T-helper 17 cell (primary cell): Measurements from ENCODE around the gene FBXO42. TPM values are rescaled to one million over a fixed set of nuclear protein-coding genes. Genes with fewer than 3 reads are reported as not detected.

Experiments
- ATAC-seq: fragments of 150-1000 bp; cut with Tn5 transposase; 2 replicates; pipeline ENCODE4 v1.10.0; 2021; ENCODE audit warnings: mild to moderate bottlenecking, moderate library complexity
- DNase-seq, 3 donors: peaks; one replicate each; pipeline versions ENCODE4 v3.0.0 to v3.0.0-alpha.2; 2020 to 2021
- H3K9me3 ChIP-seq: one replicate; pipeline ENCODE4 v1.7.0; 2013; ENCODE audit warnings: low read length, mild to moderate bottlenecking; ENCODE audit not compliant: control insufficient read depth, poor library complexity, severe bottlenecking
- H3K27ac Mint-ChIP-seq: one replicate; pipeline ENCODE4 v1.8.0; 2022; ENCODE audit warnings: mild to moderate bottlenecking, moderate library complexity, mixed read lengths
- H3K27me3 Mint-ChIP-seq: one replicate; pipeline ENCODE4 v1.8.0; 2022; ENCODE audit warnings: mixed read lengths
- H3K36me3 Mint-ChIP-seq: one replicate; pipeline ENCODE4 v1.8.0; 2022; ENCODE audit warnings: low read depth, mixed read lengths
- H3K4me1 Mint-ChIP-seq: one replicate; pipeline ENCODE4 v1.8.0; 2022; ENCODE audit warnings: mild to moderate bottlenecking, mixed read lengths
- H3K4me3 Mint-ChIP-seq: one replicate; pipeline ENCODE4 v1.8.0; 2022; ENCODE audit warnings: mild to moderate bottlenecking, moderate library complexity, mixed read lengths
- total RNA-seq, 4 donors: library from RNA in 2 of 4; stranded (reverse) in 2 of 4; gene quantifications; one replicate each; pipeline ENCODE4 v1.2.3 and lab custom pipeline; 2022 to 2026

The FBXO42 gene
- total RNA-seq, 2 donors from 2014 or later, result 17.4 to 20.5 TPM

DNA sequence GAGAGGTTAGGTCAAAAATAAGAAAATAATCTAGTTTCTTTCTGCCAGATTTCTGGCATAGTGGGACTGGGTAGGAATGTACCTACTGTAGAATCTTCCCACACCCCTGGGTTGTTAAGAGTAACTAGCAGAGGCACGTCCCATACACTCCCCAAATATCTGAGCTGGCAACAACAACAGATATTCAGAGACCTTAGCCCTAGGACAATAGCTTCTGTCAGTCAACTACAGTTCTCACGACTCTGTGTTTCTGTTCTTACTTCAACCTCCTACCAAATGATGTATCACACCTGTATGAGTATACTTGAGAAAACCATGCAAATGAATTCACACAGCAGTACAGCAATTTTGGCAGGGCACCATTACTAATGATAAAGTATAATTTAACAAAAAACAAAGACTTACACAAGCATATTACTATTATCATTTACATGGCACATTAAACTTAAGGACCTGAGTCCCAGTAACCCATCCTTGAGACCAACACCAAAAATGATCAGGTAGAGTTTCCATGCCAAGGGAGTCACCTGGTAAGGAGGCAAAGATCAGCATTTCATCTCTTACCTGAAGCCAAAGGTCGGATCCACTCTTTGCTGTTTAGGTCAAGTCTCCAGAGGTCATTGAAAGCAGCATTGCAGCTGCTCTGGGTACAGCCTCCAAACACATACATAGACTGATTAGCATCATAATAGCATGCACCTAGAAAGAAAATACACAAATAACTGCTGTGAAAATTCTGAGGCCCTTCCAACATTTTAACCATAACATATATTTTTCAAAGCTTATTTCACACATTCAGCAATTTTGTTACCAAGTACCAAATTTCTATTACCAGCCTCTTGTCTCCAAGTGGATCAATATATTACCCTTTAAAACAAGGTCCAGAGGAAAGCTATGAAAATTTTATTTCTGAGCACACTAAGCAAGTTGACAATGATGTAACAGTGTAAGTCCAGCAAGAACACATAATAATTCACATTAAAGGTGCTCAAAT, 57.8 kb downstream of the FBXO42 start:
- H3K4me1 Mint-ChIP-seq, result peaks cover 8% of the 10 kb centered on the region
- no peaks in the 10 kb centered on the region for H3K27me3 Mint-ChIP-seq
- no peaks in the 10 kb centered on the region for H3K36me3 Mint-ChIP-seq
- H3K27ac Mint-ChIP-seq, result no peak overlapping the region
- no peak for DNase-seq
- no peaks in the 10 kb centered on the region for H3K9me3 ChIP-seq
- no peak overlapping the region for H3K4me3 Mint-ChIP-seq
- no peak for ATAC-seq

GRCh38 chr1:16293538-16293937, 58.7 kb downstream of the FBXO42 start:
- Mint-ChIP-seq H3K36me3 (no peaks in the 10 kb centered on the region), H3K27ac (no peak overlapping the region)

GRCh38 chr1:16292739-16293138, 59.5 kb downstream of the FBXO42 start:
- DNase-seq, result no peak
- no peak for ATAC-seq
- H3K4me3 Mint-ChIP-seq, result no peak overlapping the region

More at GRCh38 chr1:16293538-16293937, 58.7 kb downstream of the FBXO42 start:
- ATAC-seq (no peak), DNase-seq (no peak)
- Mint-ChIP-seq H3K27me3 (no peaks in the 10 kb centered on the region), H3K4me1 (peaks cover 10% of the 10 kb centered on the region), H3K4me3 (no peak overlapping the region)
- H3K9me3 ChIP-seq, result no peaks in the 10 kb centered on the region

DNA sequence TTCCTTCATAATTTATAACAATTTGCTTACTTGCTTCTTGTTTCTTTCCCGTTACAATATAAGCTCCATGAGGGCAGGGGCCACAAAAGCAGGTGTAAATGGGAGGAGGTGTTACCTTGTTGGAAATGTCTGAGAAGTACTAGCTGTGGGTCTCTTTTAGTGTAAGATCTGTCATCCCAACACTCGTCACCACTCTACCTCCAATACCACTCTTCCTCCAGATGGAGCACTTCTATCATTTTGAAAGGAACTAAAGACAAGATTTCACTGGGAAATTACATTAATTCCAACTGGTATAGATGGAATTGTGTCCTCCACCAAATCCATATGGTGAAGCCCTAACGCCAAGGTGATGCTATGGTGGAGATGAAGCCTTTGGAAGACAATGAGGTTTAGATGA, 62.3 kb downstream of the FBXO42 start:
- DNase-seq, result no peak
- Mint-ChIP-seq H3K27ac (peak overlapping the region; percentile 49), H3K36me3 (no peaks in the 10 kb centered on the region), H3K4me1 (peaks cover 10% of the 10 kb centered on the region), H3K27me3 (no peaks in the 10 kb centered on the region), H3K4me3 (no peak overlapping the region)
- no peak for ATAC-seq
- H3K9me3 ChIP-seq, result no peaks in the 10 kb centered on the region

More at GRCh38 chr1:16292739-16293138, 59.5 kb downstream of the FBXO42 start:
- no peaks in the 10 kb centered on the region for H3K9me3 ChIP-seq
- H3K36me3 Mint-ChIP-seq, result no peaks in the 10 kb centered on the region
- H3K4me1 Mint-ChIP-seq, result peaks cover 10% of the 10 kb centered on the region
- H3K27me3 Mint-ChIP-seq, result no peaks in the 10 kb centered on the region
- H3K27ac Mint-ChIP-seq, result no peak overlapping the region

GRCh38 chr1:16286122-16286521, 66.2 kb downstream of the FBXO42 start:
- Mint-ChIP-seq H3K4me3 (no peak overlapping the region), H3K27me3 (no peaks in the 10 kb centered on the region), H3K4me1 (peaks cover 13% of the 10 kb centered on the region), H3K36me3 (no peaks in the 10 kb centered on the region), H3K27ac (no peak overlapping the region)
- DNase-seq (no peak), ATAC-seq (no peak)
- H3K9me3 ChIP-seq, result no peaks in the 10 kb centered on the region

GRCh38 chr1:16281765-16282164, 70.5 kb downstream of the FBXO42 start:
- Mint-ChIP-seq H3K27me3 (no peaks in the 10 kb centered on the region), H3K36me3 (no peaks in the 10 kb centered on the region), H3K4me3 (no peak overlapping the region), H3K4me1 (peaks cover 9% of the 10 kb centered on the region), H3K27ac (no peak overlapping the region)
- no peaks in the 10 kb centered on the region for H3K9me3 ChIP-seq
- no peak for DNase-seq
- ATAC-seq, result no peak

DNA sequence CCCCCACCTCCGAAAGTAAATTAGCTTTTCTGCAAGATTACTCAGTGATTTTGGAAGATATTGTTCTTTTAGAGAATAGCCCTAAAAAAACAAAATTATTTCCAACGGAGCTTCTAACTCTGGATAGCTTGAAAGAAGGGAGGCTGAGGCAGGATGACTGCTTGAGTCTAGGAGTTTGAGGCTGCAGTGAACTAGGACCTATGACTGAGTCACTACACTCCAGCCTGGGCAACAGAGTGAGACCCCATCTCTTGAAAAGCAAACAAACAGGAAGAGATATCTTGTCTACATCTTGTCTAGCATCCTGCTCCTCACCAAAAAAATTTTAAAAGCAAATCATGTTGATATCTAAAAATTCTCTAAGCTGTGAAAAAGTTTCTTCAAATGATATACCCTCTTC, 73.1 kb downstream of the FBXO42 start:
- Mint-ChIP-seq H3K36me3 (no peaks in the 10 kb centered on the region), H3K27ac (peak overlapping the region; percentile 27), H3K4me1 (peaks cover 11% of the 10 kb centered on the region), H3K4me3 (no peak overlapping the region), H3K27me3 (no peaks in the 10 kb centered on the region)
- ATAC-seq (no peak), DNase-seq (no peak)
- H3K9me3 ChIP-seq, result no peaks in the 10 kb centered on the region

- DNase-seq, result no peak
- Mint-ChIP-seq H3K36me3 (peaks cover 1% of the 10 kb centered on the region), H3K4me3 (no peak overlapping the region), H3K4me1 (peaks cover 20% of the 10 kb centered on the region), H3K27me3 (no peaks in the 10 kb centered on the region), H3K27ac (peak overlapping the region; percentile 43)
- H3K9me3 ChIP-seq, result no peaks in the 10 kb centered on the region
- no peak for ATAC-seq
These were observed 75.8 kb downstream of the FBXO42 start for GRCh38 chr1:16276302-16277030.

- DNase-seq, result no peak
- no peaks in the 10 kb centered on the region for H3K9me3 ChIP-seq
- H3K27ac Mint-ChIP-seq, result no peak overlapping the region
- H3K4me1 Mint-ChIP-seq, result peaks cover 25% of the 10 kb centered on the region
- H3K36me3 Mint-ChIP-seq, result peaks cover 4% of the 10 kb centered on the region
- no peak overlapping the region for H3K4me3 Mint-ChIP-seq
- no peak for ATAC-seq
- H3K27me3 Mint-ChIP-seq, result no peaks in the 10 kb centered on the region
These were observed 76.7 kb downstream of the FBXO42 start for GRCh38 chr1:16275591-16275990.

GRCh38 chr1:16267690-16268180, 84.5 kb downstream of the FBXO42 start:
- peak overlapping the region; percentile 32 for H3K27ac Mint-ChIP-seq
- H3K9me3 ChIP-seq, result no peaks in the 10 kb centered on the region
- DNase-seq (no peak), ATAC-seq (no peak)
- H3K36me3 Mint-ChIP-seq, result peaks cover 4% of the 10 kb centered on the region
- no peak overlapping the region for H3K4me3 Mint-ChIP-seq
- H3K4me1 Mint-ChIP-seq, result peaks cover 28% of the 10 kb centered on the region
- H3K27me3 Mint-ChIP-seq, result no peaks in the 10 kb centered on the region

DNA sequence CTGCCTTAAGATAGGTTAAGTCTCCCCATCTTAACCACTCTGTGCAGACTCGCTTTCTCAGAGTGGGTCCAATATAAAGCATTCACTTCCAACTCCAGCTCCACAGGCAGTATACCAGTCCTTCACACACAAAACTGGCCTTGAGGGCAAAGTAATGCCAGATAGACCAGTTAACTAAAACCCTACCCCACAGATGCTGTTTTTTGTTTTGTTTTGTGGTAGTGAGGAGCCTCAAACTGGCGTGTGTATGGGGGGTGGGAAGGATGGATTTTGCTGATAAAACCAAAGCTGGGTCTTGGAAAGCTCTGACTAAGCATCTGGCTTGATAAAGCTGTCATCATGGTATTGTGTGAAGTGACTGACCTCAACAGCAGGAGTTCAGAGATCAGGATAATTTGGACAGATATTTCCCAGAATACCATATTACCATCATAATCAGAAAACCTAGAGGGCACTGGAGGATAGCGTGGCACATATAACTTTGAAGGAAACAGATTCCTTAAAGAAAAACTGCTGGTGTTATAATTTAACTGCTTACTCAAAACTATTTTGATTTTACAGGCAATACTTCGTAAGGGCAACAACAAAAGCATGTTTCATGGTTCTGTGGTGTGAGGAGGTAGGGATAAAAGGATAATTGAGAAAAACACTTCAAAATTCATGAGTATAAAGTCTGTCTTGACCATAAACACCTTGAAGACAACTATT, 85.7 kb downstream of the FBXO42 start:
- Mint-ChIP-seq H3K27ac (peak overlapping the region; percentile 45), H3K27me3 (no peaks in the 10 kb centered on the region)
- no peaks in the 10 kb centered on the region for H3K9me3 ChIP-seq

DNA sequence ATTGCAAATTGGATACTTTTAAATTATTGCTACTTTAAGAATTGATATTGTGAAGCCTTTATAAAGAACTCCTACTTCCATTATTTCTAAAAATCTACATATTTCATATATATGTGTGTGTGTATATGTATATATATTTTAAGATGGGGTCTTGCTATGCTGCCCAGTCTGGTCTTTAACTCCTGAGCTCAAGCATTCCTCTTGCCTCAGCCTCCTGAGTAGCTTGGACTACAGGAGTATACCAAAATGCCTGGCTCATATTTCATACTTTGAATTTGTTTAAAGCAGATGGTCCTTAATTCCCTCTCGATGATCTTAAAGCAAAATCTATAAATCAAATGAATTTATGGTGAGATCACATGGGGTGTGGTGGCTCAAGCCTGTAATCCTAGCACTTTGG, 90.2 kb downstream of the FBXO42 start:
- DNase-seq (no peak), ATAC-seq (no peak)
- Mint-ChIP-seq H3K36me3 (no peaks in the 10 kb centered on the region), H3K4me1 (peaks cover 10% of the 10 kb centered on the region), H3K27ac (peak overlapping the region; percentile 14), H3K4me3 (no peak overlapping the region), H3K27me3 (no peaks in the 10 kb centered on the region)
- H3K9me3 ChIP-seq, result no peaks in the 10 kb centered on the region

More for the DNA sequence above, 85.7 kb downstream of the FBXO42 start:
- H3K36me3 Mint-ChIP-seq, result peaks cover 4% of the 10 kb centered on the region
- peaks cover 25% of the 10 kb centered on the region for H3K4me1 Mint-ChIP-seq
- ATAC-seq (no peak), DNase-seq (no peak)
- H3K4me3 Mint-ChIP-seq, result no peak overlapping the region

DNA sequence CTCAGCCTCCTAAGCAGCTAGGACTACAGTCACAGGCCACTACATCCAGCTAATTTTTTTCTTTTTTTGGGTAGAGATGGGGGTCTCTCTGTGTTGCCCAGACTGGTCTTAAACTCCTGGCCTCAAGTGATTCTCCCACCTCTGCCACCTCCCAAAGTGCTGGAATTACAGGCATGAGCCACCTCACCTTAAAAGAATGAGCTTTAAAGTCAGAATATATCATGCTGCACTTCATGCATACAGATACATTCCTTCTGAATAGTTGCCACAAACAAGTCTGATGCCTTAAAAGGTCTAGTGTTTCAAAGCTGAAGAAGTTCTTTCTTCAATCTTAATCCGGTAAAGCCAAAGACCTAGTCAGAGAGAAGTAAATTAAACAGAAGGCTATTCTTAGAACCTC, 91.5 kb downstream of the FBXO42 start:
- Mint-ChIP-seq H3K27me3 (no peaks in the 10 kb centered on the region), H3K36me3 (peaks cover 4% of the 10 kb centered on the region), H3K4me3 (no peak overlapping the region), H3K4me1 (peaks cover 6% of the 10 kb centered on the region), H3K27ac (peak overlapping the region; percentile 14)
- DNase-seq (no peak), ATAC-seq (no peak)
- no peaks in the 10 kb centered on the region for H3K9me3 ChIP-seq
